MM.1S (cell line): ENCODE measurements around the gene RUNX1.

Source experiments
- DNase-seq: peaks from one replicate; pipeline ENCODE4 v3.0.0-alpha.2; 2015
- H2AFZ ChIP-seq: fragments of 300-600 bp; sonication (generic); 2 replicates; pipeline ENCODE4 v1.6.0; 2016; ENCODE audit warnings: antibody characterized with exemption, low read length
- H3F3A ChIP-seq: fragments of 300-600 bp; sonication (generic); 2 replicates; pipeline ENCODE4 v1.6.1; 2016; ENCODE audit warnings: mild to moderate bottlenecking, antibody characterized with exemption, low read length, moderate library complexity, mixed read lengths; ENCODE audit not compliant: insufficient read depth
- H3K27ac ChIP-seq: fragments of 300-600 bp; sonication (generic); 2 replicates; pipeline ENCODE4 v1.5.1; 2016; ENCODE audit warnings: mild to moderate bottlenecking, low read length
- H3K27me3 ChIP-seq: fragments of 300-600 bp; sonication (generic); replicated peaks from 2 replicates; pipeline ENCODE4 v1.6.0; 2016; ENCODE audit warnings: low read length; ENCODE audit not compliant: insufficient read depth
- H3K36me3 ChIP-seq: fragments of 300-600 bp; sonication (generic); replicated peaks from 2 replicates; pipeline ENCODE4 v1.6.1; 2016; ENCODE audit warnings: mild to moderate bottlenecking, low read length, mixed read lengths; ENCODE audit not compliant: insufficient read depth
- H3K4me1 ChIP-seq: fragments of 300-600 bp; sonication (generic); 2 replicates; pipeline ENCODE4 v1.6.1; 2016; ENCODE audit warnings: low read length, mixed read lengths
- H3K4me2 ChIP-seq: fragments of 300-600 bp; sonication (generic); 2 replicates; pipeline ENCODE4 v1.6.0; 2016; ENCODE audit warnings: low read depth, low read length
- H3K4me3 ChIP-seq: fragments of 300-600 bp; sonication (generic); 2 replicates; pipeline ENCODE4 v1.5.1; 2016; ENCODE audit warnings: low read length, mixed read lengths
- H3K79me2 ChIP-seq: fragments of 300-600 bp; sonication (generic); 2 replicates; pipeline ENCODE4 v1.6.1; 2016; ENCODE audit warnings: mixed run types, low read length, mixed read lengths
- H3K9ac ChIP-seq: fragments of 300-600 bp; sonication (generic); 2 replicates; pipeline ENCODE4 v1.6.1; 2016; ENCODE audit warnings: low read length, mixed read lengths
- H3K9me2 ChIP-seq: fragments of 300-600 bp; sonication (generic); replicated peaks from 2 replicates; pipeline ENCODE4 v1.6.1; 2016; ENCODE audit warnings: mild to moderate bottlenecking, low read length, mixed read lengths; ENCODE audit not compliant: insufficient read depth
- H3K9me3 ChIP-seq: fragments of 300-600 bp; sonication (generic); replicated peaks from 2 replicates; pipeline ENCODE4 v1.6.1; 2016; ENCODE audit warnings: mild to moderate bottlenecking, low read length, mixed read lengths; ENCODE audit not compliant: insufficient read depth
- H4K20me1 ChIP-seq: fragments of 300-600 bp; sonication (generic); 2 replicates; pipeline ENCODE4 v1.6.1; 2016; ENCODE audit warnings: mild to moderate bottlenecking, low read length, moderate library complexity, mixed read lengths; ENCODE audit not compliant: insufficient read depth
- EZH2 ChIP-seq: fragments of 300-600 bp; sonication (generic); optimal IDR thresholded peaks from 2 replicates; pipeline ENCODE3; 2017; ENCODE audit warnings: low read depth, mild to moderate bottlenecking, antibody characterized with exemption, low read length, mixed read lengths
- EZH2phosphoT487 ChIP-seq: fragments of 300-600 bp; sonication (generic); IDR thresholded peaks from 2 replicates; pipeline ENCODE4 v1.6.1; 2018; ENCODE audit warnings: antibody characterized with exemption, low read length
- TF ChIP-seq, protein P1 (sequence below): fragments of 300-600 bp; sonication (generic); IDR thresholded peaks from 2 replicates; pipeline ENCODE4 v1.5.1; 2016; ENCODE audit warnings: antibody characterized with exemption, low read length, mixed read lengths

Gene RUNX1

GRCh38 chr21:34859976-34860653 lies 189.0 kb downstream of the RUNX1 start:
- Histone ChIP-seq H3K4me2 (no peak overlapping the region), H4K20me1 (no peaks in the 10 kb centered on the region), H3K4me1 (peaks cover 12% of the 10 kb centered on the region), H3K9me3 (no peaks in the 10 kb centered on the region), H3K9me2 (no peaks in the 10 kb centered on the region), H3K27ac (no peak overlapping the region), H3F3A (peaks cover 10% of the 10 kb centered on the region), H3K27me3 (no peaks in the 10 kb centered on the region), H3K79me2 (peaks cover 6% of the 10 kb centered on the region), H3K36me3 (no peaks in the 10 kb centered on the region; the same call in 1 of the 2 replicates), H3K9ac (no peak overlapping the region), H2AFZ (no peak overlapping the region), H3K4me3 (no peak overlapping the region)
- DNase-seq = no peak
- TF ChIP-seq EZH2phosphoT487 (no peak), EZH2 (no peak)
- TF ChIP-seq, protein P1, sequence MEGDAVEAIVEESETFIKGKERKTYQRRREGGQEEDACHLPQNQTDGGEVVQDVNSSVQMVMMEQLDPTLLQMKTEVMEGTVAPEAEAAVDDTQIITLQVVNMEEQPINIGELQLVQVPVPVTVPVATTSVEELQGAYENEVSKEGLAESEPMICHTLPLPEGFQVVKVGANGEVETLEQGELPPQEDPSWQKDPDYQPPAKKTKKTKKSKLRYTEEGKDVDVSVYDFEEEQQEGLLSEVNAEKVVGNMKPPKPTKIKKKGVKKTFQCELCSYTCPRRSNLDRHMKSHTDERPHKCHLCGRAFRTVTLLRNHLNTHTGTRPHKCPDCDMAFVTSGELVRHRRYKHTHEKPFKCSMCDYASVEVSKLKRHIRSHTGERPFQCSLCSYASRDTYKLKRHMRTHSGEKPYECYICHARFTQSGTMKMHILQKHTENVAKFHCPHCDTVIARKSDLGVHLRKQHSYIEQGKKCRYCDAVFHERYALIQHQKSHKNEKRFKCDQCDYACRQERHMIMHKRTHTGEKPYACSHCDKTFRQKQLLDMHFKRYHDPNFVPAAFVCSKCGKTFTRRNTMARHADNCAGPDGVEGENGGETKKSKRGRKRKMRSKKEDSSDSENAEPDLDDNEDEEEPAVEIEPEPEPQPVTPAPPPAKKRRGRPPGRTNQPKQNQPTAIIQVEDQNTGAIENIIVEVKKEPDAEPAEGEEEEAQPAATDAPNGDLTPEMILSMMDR = no peak

DNA sequence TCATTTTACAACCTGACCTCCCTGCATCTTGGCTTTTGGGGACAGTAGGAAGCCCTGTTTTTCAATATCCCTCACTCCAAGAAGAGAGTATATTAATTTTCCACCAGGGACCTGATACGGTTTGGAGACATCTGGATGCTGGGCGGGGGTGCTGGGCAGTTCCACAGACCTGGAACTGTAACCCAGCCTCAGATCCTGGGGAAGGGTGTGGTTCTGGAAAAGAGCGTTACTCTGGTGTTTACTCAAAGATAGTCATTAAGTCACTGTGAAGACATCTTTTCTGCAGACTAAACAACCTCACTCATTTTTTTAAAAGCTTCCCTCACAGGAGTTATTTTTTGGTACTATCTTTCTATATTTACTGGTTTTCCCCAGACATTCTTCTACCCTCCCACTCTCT lies 190.5 kb downstream of the RUNX1 start:
- Histone ChIP-seq H3K9me3 (no peaks in the 10 kb centered on the region), H4K20me1 (no peaks in the 10 kb centered on the region), H3K79me2 (no peaks in the 10 kb centered on the region), H2AFZ (no peak overlapping the region), H3K36me3 (no peaks in the 10 kb centered on the region; the same call in 1 of the 2 replicates), H3K27ac (no peak overlapping the region), H3K4me3 (no peak overlapping the region), H3K4me1 (no peaks in the 10 kb centered on the region), H3K27me3 (no peaks in the 10 kb centered on the region), H3K9ac (no peak overlapping the region), H3K4me2 (no peak overlapping the region), H3F3A (no peaks in the 10 kb centered on the region; the same call in 1 of the 2 replicates), H3K9me2 (no peaks in the 10 kb centered on the region)
- no peak for DNase-seq
- TF ChIP-seq EZH2 = no peak
- TF ChIP-seq, protein P1 = no peak
- TF ChIP-seq EZH2phosphoT487 = no peak

GRCh38 chr21:34857874-34858273 lies 191.2 kb downstream of the RUNX1 start:
- Histone ChIP-seq H4K20me1 (no peaks in the 10 kb centered on the region), H3F3A (no peaks in the 10 kb centered on the region; the same call in 1 of the 2 replicates), H3K4me1 (no peaks in the 10 kb centered on the region), H3K4me2 (no peak overlapping the region), H3K4me3 (no peak overlapping the region), H3K9me3 (no peaks in the 10 kb centered on the region), H3K9ac (no peak overlapping the region), H3K27ac (no peak overlapping the region), H3K36me3 (no peaks in the 10 kb centered on the region; the same call in 1 of the 2 replicates), H2AFZ (no peak overlapping the region), H3K9me2 (no peaks in the 10 kb centered on the region), H3K79me2 (no peaks in the 10 kb centered on the region), H3K27me3 (no peaks in the 10 kb centered on the region)
- no peak for DNase-seq
- TF ChIP-seq EZH2phosphoT487 = no peak
- TF ChIP-seq EZH2 = no peak
- TF ChIP-seq, protein P1 = no peak
